ENCODE data around the gene CD247. TPM values are rescaled to one million over a fixed set of nuclear protein-coding genes. Genes with fewer than 3 reads are reported as not detected.
A peak's percentile ranks its signal among the peaks of the same experiment; 100 is the strongest.

The CD247 gene
- total RNA-seq, 1 donor from 2014 or later, result not detected

DNA sequence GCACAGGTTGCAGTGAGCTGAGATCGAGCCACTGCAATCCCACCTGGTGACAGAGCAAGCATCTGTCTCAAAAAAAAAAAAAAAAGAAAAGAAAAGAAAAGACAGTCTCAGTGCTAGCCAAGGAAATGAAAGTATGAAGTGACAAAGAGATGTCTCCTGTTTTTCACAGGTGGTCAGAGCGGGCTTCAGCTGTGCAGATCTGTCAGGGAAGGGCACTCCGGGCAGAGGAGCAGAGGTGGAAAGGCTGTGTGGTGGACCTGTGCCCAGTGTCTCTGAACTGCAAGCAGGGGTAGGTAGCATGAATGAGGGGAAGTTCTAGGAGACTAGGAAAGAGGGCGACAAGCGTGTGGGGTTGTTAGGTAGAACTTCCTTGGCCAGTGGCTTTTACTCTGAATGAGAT lies 67.5 kb downstream of the CD247 start:
- no peak for DNase-seq (ENCODE audit: extremely low spot score, unreplicated experiment)
- Mint-ChIP-seq H3K27me3 (ENCODE audit: unreplicated experiment) (peaks cover 9% of the 10 kb centered on the region), H3K36me3 (ENCODE audit: unreplicated experiment) (no peaks in the 10 kb centered on the region), H3K27ac (ENCODE audit: unreplicated experiment) (no peak overlapping the region), H3K4me3 (ENCODE audit: unreplicated experiment) (no peak overlapping the region), H3K4me1 (ENCODE audit: unreplicated experiment) (peaks cover 4% of the 10 kb centered on the region), H3K9me3 (ENCODE audit: unreplicated experiment) (no peaks in the 10 kb centered on the region)
- TF ChIP-seq, protein P1, sequence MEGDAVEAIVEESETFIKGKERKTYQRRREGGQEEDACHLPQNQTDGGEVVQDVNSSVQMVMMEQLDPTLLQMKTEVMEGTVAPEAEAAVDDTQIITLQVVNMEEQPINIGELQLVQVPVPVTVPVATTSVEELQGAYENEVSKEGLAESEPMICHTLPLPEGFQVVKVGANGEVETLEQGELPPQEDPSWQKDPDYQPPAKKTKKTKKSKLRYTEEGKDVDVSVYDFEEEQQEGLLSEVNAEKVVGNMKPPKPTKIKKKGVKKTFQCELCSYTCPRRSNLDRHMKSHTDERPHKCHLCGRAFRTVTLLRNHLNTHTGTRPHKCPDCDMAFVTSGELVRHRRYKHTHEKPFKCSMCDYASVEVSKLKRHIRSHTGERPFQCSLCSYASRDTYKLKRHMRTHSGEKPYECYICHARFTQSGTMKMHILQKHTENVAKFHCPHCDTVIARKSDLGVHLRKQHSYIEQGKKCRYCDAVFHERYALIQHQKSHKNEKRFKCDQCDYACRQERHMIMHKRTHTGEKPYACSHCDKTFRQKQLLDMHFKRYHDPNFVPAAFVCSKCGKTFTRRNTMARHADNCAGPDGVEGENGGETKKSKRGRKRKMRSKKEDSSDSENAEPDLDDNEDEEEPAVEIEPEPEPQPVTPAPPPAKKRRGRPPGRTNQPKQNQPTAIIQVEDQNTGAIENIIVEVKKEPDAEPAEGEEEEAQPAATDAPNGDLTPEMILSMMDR (IDR thresholded peaks at IDR 0.05), result no peak

DNA sequence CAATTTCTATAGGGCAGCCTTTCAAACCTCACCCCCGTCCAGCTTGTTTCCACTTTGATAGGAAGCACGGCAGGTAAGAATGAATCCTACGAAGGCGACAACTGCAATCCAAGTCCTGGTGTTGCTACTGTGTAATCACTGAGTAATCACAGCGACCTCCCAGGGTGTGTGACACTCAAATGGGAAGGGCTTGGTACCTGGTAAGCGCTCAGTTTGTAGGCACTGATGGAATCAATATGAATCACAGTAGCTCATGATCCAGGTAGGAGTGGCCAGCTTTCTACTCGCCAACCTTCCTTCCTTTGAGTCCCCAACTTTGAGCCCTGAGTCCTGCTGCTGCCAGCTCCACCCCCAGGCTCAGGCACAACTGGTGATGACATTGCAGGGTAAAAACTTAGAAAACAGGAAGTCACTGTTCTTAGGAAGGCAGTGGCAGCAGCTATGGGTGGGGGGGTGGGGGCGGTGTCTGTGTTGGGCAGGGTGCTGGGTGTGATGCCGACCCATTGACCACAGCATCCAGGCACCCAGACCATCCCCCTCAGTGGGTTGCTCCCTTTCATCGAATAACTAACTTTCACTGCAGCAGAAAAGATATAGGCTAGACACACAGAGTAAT lies 70.7 kb downstream of the CD247 start:
- no peaks in the 10 kb centered on the region for H3K36me3 Mint-ChIP-seq (ENCODE audit: unreplicated experiment)
- H3K27ac Mint-ChIP-seq (ENCODE audit: unreplicated experiment), result no peak overlapping the region
- no peak overlapping the region for H3K4me3 Mint-ChIP-seq (ENCODE audit: unreplicated experiment)
- DNase-seq (ENCODE audit: extremely low spot score, unreplicated experiment), result no peak
- H3K9me3 Mint-ChIP-seq (ENCODE audit: unreplicated experiment), result no peaks in the 10 kb centered on the region
- peaks cover 16% of the 10 kb centered on the region for H3K27me3 Mint-ChIP-seq (ENCODE audit: unreplicated experiment)
- H3K4me1 Mint-ChIP-seq (ENCODE audit: unreplicated experiment), result no peaks in the 10 kb centered on the region
- TF ChIP-seq, protein P1 (IDR thresholded peaks at IDR 0.05), result no peak

DNA sequence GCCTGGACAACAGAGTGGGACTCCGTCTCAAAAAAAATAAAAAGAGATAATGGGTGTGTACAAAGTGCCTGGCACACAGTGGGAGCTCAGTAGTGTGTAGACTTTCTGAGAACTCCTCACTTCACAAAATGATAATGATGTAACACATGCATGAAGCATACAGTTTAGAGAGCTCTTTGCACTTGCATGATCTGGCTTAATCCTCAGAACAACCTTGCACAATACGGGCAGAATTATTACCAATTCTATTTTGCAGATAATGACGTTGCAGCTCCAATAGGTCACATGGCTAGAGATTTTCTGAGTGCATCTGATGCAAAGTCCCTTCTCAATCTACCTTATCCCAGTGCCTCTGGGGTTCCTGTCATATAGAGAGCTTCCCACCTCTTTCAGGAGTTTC lies 71.4 kb downstream of the CD247 start:
- no peak overlapping the region for H3K4me3 Mint-ChIP-seq (ENCODE audit: unreplicated experiment)
- H3K27me3 Mint-ChIP-seq (ENCODE audit: unreplicated experiment), result peaks cover 11% of the 10 kb centered on the region
- H3K9me3 Mint-ChIP-seq (ENCODE audit: unreplicated experiment), result no peaks in the 10 kb centered on the region
- no peak for DNase-seq (ENCODE audit: extremely low spot score, unreplicated experiment)
- no peaks in the 10 kb centered on the region for H3K36me3 Mint-ChIP-seq (ENCODE audit: unreplicated experiment)
- TF ChIP-seq, protein P1 (IDR thresholded peaks at IDR 0.05), result no peak
- no peak overlapping the region for H3K27ac Mint-ChIP-seq (ENCODE audit: unreplicated experiment)
- H3K4me1 Mint-ChIP-seq (ENCODE audit: unreplicated experiment), result no peaks in the 10 kb centered on the region

DNA sequence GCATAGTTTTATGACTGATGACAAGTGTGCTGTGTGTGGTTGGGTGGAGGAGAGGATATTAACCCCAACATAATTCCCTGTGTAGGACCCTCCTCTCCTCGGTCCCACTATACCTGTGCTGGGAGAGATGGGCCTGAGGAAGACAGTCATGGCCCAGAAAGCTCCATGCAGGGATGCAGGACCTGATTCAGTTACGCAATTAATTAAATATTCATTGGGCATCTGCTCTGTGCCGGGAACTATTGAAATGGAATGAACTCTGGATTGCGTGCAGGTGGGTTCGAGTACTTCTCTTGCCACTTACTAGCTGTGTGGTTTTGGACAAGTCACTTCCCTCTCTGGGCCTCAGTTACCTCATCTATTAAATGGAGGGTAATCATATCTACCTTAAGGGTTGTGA lies 74.6 kb downstream of the CD247 start:
- no peak overlapping the region for H3K4me3 Mint-ChIP-seq (ENCODE audit: unreplicated experiment)
- peak; percentile 13 for DNase-seq (ENCODE audit: extremely low spot score, unreplicated experiment)
- peaks cover 12% of the 10 kb centered on the region for H3K27me3 Mint-ChIP-seq (ENCODE audit: unreplicated experiment)
- TF ChIP-seq, protein P1 (IDR thresholded peaks at IDR 0.05), result no peak
- H3K9me3 Mint-ChIP-seq (ENCODE audit: unreplicated experiment), result no peaks in the 10 kb centered on the region
- no peaks in the 10 kb centered on the region for H3K36me3 Mint-ChIP-seq (ENCODE audit: unreplicated experiment)
- no peak overlapping the region for H3K27ac Mint-ChIP-seq (ENCODE audit: unreplicated experiment)
- H3K4me1 Mint-ChIP-seq (ENCODE audit: unreplicated experiment), result no peaks in the 10 kb centered on the region

DNA sequence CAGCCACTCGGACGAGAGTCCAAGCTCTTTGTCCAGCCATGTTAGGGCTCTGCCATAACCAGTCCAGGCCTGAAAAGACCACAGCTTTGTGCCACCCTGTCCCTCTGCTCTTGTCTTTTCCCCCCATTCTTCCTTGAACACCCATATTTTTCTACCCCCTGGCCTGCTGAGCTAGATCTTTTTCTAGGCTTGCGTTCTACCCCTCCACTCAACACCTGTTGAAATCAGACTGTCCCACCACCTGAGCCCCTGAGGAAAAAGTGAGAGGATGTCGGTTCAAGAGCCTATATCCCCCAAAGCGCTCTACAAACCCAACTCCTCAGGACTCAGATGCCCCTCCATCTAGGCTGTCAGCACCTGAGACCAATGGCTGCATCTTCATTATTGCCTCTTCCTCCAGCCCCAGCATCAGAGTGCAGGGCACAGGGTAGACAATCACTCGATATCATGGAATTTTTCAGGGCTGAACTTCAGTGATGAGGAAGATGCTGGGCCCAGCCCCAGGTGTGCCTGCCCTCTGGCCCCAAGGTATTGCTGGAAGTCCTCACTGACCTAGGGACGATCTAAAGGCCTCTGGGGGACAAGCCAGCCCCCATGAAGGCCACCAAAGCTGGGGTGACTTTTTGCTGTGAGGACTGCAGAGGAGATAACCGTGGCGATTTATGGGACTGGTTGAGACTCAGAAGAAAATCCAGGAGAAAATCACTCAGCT lies 75.3 kb downstream of the CD247 start:
- Mint-ChIP-seq H3K36me3 (ENCODE audit: unreplicated experiment) (no peaks in the 10 kb centered on the region), H3K27me3 (ENCODE audit: unreplicated experiment) (peaks cover 18% of the 10 kb centered on the region), H3K27ac (ENCODE audit: unreplicated experiment) (no peak overlapping the region), H3K9me3 (ENCODE audit: unreplicated experiment) (no peaks in the 10 kb centered on the region), H3K4me1 (ENCODE audit: unreplicated experiment) (peaks cover 2% of the 10 kb centered on the region), H3K4me3 (ENCODE audit: unreplicated experiment) (no peak overlapping the region)
- TF ChIP-seq, protein P1 (IDR thresholded peaks at IDR 0.05), result no peak
- DNase-seq (ENCODE audit: extremely low spot score, unreplicated experiment), result peak; percentile 67

All from osteocyte (in vitro differentiated cells).